Tongue (tissue), 2 donors: ENCODE results near the gene CYP19A1. TPM values are rescaled to one million over a fixed set of nuclear protein-coding genes. Genes with fewer than 3 reads are reported as not detected.
A peak's percentile ranks its signal among the peaks of the same experiment; 100 is the strongest.

Experiments
- DNase-seq: peaks from one replicate; pipeline ENCODE4 v3.0.0-alpha.2; 2015
- total RNA-seq: library from RNA; depleted of rRNA; stranded (reverse); fragments of >200 nt; gene quantifications from one replicate; pipeline ENCODE4 v1.2.3, GENCODE V29; 2014

Gene CYP19A1
- total RNA-seq, result 3.0 TPM

DNA sequence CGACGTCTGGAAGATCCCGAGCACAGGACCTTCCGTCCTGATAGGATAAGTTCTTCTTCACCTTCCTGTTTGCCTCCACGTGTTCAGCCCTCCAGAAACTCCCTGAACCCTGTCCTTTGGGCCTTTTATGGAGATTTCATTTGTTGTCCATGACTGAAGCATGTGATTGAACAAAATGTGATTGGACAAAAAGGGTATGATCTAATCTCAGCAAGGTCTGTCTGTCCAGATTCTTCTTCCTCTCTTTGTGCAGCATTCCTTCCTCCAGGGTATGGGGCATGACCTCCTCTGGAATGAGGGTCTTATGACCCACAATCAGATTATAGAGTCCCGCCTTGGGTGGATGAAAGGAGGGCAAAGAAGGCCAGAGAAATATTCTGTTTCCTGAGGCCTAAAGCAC lies at the start of gene CYP19A1:
Gene CYP19A1 (minus strand): TSS at position 101 of the 400 bp plus-strand sequence. CDS start 95,684 bp downstream, outside the sequence.
- no peak for DNase-seq

DNA sequence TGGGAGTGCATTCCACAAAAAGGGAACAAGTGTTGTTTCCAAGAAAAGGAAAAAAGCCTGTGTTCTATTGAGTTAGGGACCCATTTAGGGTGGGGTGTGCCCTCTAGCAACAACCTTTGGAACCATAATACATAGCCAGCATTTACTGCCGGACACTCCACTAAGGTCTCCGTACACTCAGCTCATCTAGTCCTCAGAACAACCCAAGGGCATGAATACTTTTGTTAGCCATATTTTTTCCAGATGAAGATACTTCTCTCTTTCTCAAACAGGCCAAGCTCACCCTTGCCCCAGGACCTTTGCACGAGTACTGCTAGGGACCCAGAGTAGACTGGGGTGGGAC lies 49.3 kb upstream of the CYP19A1 start:
- DNase-seq, result no peak

GRCh38 chr15:51386960-51387698 lies 48.7 kb upstream of the CYP19A1 start:
- DNase-seq, result no peak

- DNase-seq, result no peak
Measured at GRCh38 chr15:51386486-51386885, 48.1 kb upstream of the CYP19A1 start.

- DNase-seq, result no peak
Measured at GRCh38 chr15:51386029-51386428, 47.6 kb upstream of the CYP19A1 start.

- peak; percentile 61 for DNase-seq
Measured at GRCh38 chr15:51382787-51383186, 44.4 kb upstream of the CYP19A1 start.

DNA sequence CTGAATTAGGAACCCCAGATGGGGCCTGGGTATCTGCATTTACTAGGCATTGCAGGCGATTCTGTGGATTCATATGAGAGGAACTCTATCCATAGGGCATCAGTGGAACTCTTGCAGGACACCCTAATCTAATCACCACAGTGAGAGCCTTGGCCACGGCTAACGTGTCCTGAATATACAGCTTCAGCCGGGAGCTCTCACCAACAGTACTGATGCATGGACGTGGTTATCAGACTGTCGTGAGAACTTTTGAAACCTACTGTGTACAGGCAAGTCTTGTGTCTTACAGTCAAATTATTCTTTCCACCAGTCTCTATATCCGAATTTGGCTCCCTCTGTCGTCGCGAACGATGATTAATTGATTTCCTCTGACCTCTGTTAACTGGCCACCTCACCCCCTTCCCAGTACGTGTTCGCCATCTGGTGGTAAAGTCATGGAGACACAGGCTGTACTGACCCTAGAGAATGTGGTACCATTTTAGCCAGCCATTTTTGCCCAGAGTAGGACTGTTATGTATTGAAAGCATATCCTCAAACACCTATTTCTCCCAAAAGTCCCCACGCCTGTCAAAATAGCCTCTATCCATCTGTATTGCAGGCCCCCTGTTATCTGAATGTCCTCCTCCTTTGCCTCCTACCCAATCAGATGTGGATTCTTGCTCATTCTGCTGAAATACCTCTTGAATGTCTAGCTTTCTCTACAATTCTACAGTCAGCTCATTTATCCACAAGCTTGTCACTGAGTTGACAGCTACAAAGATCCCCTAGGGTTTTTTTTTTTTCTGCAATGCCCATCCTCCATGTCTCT lies 42.8 kb upstream of the CYP19A1 start:
- peak; percentile 81 for DNase-seq

- DNase-seq, result no peak
Measured at GRCh38 chr15:51379390-51379789, 41.0 kb upstream of the CYP19A1 start.

- no peak for DNase-seq
Measured at GRCh38 chr15:51378406-51378805, 40.0 kb upstream of the CYP19A1 start.

DNA sequence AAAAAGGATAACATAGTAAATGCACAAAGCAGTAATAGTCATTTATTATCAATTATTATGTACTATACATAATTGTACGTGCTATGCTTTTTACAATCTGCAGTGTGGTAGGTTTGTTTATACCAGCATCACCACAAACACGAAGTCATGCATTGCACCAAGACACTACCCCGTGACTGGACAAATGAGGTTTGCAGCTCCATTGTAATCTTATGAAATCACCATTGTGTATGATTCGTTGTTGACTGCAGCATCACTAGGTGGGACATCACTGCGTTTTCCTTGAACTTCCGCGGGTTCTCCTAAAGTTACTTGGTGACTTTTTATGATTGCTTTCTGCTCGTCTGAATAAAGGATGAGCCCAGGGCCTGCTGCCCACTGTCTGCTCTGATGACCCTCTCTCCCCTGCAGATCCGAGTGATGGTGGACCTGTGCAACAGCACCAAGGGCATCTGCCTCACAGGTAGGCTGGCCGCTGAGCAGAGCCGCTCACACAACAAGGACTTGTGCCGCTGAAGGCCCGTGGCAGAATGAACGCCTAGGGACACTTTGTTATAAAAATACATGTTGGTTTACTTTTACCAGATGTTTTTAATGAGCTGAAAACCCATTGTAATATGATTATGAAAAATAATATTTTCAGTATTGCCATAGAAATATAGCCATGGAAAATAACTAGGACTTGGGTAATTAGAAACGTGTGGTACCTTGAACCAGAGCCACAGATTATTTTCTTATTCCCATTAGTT lies 38.8 kb upstream of the CYP19A1 start:
- DNase-seq, result no peak

DNA sequence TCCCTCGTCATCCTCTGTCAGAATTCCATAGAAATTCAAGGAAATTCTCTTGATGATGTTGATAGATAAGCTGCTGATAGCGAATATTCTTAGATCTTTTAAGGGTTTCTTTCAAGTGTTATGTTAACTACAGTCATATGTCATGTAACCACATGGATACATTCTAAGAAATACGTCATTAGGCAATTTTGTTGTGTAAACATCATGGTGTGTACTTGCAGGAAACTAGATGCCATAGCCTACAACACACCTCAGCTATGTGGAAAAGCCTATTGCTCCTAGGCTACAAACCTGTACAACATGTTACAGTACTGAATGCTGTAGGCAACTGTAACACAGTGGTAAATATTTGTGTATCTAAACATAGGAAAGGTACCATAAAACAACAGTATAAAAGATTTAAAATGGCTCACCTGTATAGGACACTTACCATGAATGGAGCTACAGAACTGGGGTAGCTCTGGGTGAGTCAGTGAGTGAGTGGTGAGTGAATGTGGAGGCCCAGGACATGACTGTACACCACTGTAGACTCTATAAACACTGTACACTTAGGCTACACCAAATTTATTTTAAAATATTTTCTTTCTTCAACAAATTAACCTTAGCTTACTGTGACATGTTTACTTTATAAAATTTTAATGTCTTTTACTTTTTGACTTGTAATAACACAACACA lies 37.7 kb upstream of the CYP19A1 start:
- DNase-seq, result no peak

DNA sequence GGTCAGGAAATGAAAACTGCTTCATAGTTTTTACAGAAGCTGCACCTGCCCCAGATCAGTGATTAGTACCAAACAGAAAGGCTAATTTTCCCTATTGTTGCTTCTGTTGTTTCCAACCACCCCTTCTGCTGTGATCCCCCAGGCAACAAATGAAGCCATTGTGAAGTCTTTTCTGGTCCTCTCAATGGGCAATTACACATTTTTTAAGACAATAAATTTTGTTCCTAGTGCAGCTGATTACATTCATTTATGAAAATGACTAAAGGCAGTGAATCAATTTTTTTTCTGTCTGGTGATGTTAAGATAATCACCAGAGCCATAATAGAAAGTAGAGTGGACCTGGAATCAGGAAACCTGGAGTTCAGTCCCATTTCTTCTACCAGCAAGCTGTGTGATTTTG lies 35.7 kb upstream of the CYP19A1 start:
- no peak for DNase-seq

DNA sequence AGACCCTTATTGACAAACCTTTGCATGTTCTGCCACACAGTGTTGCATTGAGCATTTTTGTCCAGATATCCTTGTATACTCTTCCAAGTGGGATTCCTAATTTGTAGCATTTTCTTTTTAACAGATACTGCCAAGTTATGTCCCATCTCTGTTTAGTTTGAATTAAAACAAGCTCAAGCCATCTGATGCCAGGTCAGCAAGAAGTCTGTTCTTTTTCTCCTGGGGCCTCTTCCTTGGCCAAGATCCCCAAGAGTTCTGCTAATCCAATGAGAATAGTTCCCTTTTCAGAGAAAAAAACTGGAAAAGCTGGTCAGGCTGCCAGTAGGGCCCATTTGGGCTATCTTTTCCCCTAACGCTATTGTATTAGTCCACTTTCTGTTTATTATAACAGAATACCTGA lies 32.9 kb upstream of the CYP19A1 start:
- DNase-seq, result no peak

GRCh38 chr15:51369451-51369761 lies 31.0 kb upstream of the CYP19A1 start:
- peak; percentile 27 for DNase-seq

- no peak for DNase-seq
Measured at GRCh38 chr15:51368751-51369450, 30.5 kb upstream of the CYP19A1 start.

DNA sequence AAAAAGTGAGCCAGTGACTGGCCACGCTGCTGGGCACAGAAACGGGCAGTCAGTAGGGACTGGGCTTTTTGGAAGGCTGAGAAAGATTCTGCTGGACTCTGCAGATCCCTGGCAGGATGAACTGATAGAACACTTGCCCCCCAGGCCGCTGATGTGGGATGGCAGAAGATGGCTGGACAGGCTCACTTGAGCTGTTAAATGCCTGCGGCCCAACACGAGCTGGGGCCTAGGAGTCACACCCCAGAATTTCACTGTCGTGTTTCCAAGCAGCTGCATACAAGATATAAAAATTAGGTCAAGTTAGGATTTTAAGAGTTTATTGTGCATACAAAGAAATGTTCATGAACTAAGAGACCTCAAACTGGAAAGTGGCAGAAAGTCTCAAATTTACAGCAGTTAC lies 29.9 kb upstream of the CYP19A1 start:
- no peak for DNase-seq

GRCh38 chr15:51367322-51367976 lies 29.1 kb upstream of the CYP19A1 start:
- DNase-seq, result no peak

DNA sequence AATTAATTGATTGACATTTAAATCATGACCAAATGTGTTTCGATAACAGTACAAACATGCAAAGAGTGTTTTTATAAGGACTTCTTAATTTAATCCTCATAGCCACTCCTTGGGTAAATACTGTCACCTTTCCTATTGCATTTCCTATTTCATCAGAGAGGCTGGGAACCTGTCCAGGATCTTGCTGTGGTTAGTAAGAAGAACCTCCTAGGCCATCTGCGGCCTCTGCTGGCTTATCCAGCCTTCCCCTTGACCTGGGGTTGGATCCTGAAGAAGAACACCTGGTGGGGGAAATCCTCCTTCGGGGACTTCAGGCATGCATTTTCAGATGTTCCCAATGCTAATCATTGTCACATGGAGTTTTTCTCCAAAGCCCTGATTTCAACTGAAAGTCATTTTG lies 28.5 kb upstream of the CYP19A1 start:
- peak; percentile 27 for DNase-seq

GRCh38 chr15:51366071-51366470 lies 27.7 kb upstream of the CYP19A1 start:
- DNase-seq, result no peak

- no peak for DNase-seq
Measured at GRCh38 chr15:51365417-51365816, 27.0 kb upstream of the CYP19A1 start.

DNA sequence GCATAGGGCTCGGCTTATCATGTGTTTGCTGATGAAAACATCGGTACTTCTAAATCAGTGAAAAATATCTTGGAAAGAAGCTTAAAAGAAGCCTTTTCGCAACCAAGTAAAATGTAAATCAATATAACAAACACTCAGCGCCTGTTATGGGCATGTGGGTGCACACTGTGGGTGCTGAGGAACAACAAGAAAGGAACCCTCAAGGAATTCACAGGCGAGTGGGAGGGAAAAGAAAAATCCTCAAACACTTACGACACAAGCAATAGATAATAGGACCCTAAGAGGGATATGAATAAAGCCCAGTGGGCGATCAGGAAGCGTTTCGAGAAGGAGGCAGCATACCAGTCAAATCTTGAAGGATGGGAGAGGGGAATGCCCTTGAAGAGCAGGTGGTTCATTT lies 25.0 kb upstream of the CYP19A1 start:
- no peak for DNase-seq

DNA sequence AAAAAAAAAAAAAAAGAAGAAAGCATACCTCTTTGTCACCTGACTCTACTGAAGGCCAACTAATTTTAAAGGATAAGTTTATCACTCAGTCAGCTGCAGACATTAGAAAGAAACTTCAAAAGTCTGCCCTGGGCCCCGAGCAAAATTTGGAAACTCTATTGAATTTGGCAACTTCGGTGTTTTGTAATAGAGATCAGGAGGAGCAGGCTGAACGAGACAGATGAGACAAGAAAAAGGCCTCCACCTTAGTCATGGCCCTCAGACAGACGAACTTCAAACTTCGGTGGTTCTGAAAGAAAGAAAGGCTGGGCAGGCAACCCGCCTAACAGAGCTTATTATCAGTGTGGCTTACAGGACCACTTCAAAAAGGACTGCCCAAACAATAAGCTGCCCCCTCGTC lies 21.6 kb upstream of the CYP19A1 start:
- DNase-seq, result no peak
